ENCODE measurements around the gene LYAR. TPM values are rescaled to one million over a fixed set of nuclear protein-coding genes. Genes with fewer than 3 reads are reported as not detected.

The LYAR gene
- total RNA-seq, 1 donor from 2014 or later = 13.5 TPM

- Histone ChIP-seq H3K36me3 (ENCODE audit: insufficient read depth, low read length) (no peaks in the 10 kb centered on the region), H2AFZ (ENCODE audit: low read depth, low read length) (no peak overlapping the region), H3K9ac (ENCODE audit: low read length) (no peak overlapping the region), H3K27ac (ENCODE audit: low read depth, low read length) (no peak overlapping the region), H3K9me3 (ENCODE audit: insufficient read depth, low read depth, low read length) (no peaks in the 10 kb centered on the region), H3K4me2 (ENCODE audit: low read length) (no peak overlapping the region), H3K27me3 (ENCODE audit: insufficient read depth, low read length) (no peaks in the 10 kb centered on the region), H3K79me2 (ENCODE audit: insufficient read depth, low read length) (no peaks in the 10 kb centered on the region), H3K4me3 (ENCODE audit: insufficient read depth, low read depth, low read length) (no peak overlapping the region), H4K20me1 (ENCODE audit: insufficient read depth, low read length) (peaks cover 5% of the 10 kb centered on the region), H3K4me1 (ENCODE audit: insufficient read depth, low read length) (no peaks in the 10 kb centered on the region)
- Mint-ChIP-seq H3K9me3 (ENCODE audit: unreplicated experiment) (no peaks in the 10 kb centered on the region), H3K27ac (ENCODE audit: unreplicated experiment) (no peak overlapping the region), H3K36me3 (ENCODE audit: low read depth, unreplicated experiment) (peaks cover 2% of the 10 kb centered on the region), H3K4me3 (ENCODE audit: unreplicated experiment) (no peak overlapping the region), H3K27me3 (ENCODE audit: low read depth, unreplicated experiment) (no peaks in the 10 kb centered on the region), H3K4me1 (ENCODE audit: low read depth, unreplicated experiment) (peaks cover 7% of the 10 kb centered on the region)
- TF ChIP-seq CTCF (IDR thresholded peaks at IDR 0.05; ENCODE audit: insufficient read depth, low read depth, low read length) (no peak), EZH2 (IDR thresholded peaks at IDR 0.05; ENCODE audit: insufficient read depth, low read length) (no peak)
- DNase-seq (ENCODE audit: low read depth) (no peak), FAIRE-seq (no peak)
These were observed 39.5 kb upstream of the LYAR start for GRCh38 chr4:4329496-4329895.

GRCh38 chr4:4328840-4329239 is 38.9 kb upstream of the LYAR start:
- H3K27me3 Mint-ChIP-seq (ENCODE audit: low read depth, unreplicated experiment) = no peaks in the 10 kb centered on the region
- peaks cover 13% of the 10 kb centered on the region for H3K4me1 Mint-ChIP-seq (ENCODE audit: low read depth, unreplicated experiment)
- H3K36me3 Mint-ChIP-seq (ENCODE audit: low read depth, unreplicated experiment) = peaks cover 2% of the 10 kb centered on the region
- H3K4me3 ChIP-seq (ENCODE audit: insufficient read depth, low read depth, low read length) = no peak overlapping the region
- no peak overlapping the region for H3K4me3 Mint-ChIP-seq (ENCODE audit: unreplicated experiment)
- H2AFZ ChIP-seq (ENCODE audit: low read depth, low read length) = no peak overlapping the region
- no peak overlapping the region for H3K4me2 ChIP-seq (ENCODE audit: low read length)
- H3K79me2 ChIP-seq (ENCODE audit: insufficient read depth, low read length) = no peaks in the 10 kb centered on the region
- no peak for TF ChIP-seq CTCF (IDR thresholded peaks at IDR 0.05; ENCODE audit: insufficient read depth, low read depth, low read length)
- no peak for TF ChIP-seq EZH2 (IDR thresholded peaks at IDR 0.05; ENCODE audit: insufficient read depth, low read length)
- H3K4me1 ChIP-seq (ENCODE audit: insufficient read depth, low read length) = no peaks in the 10 kb centered on the region
- no peaks in the 10 kb centered on the region for H3K9me3 ChIP-seq (ENCODE audit: insufficient read depth, low read depth, low read length)
- H3K36me3 ChIP-seq (ENCODE audit: insufficient read depth, low read length) = no peaks in the 10 kb centered on the region
- no peaks in the 10 kb centered on the region for H3K9me3 Mint-ChIP-seq (ENCODE audit: unreplicated experiment)
- no peak for DNase-seq (ENCODE audit: low read depth)
- peaks cover 5% of the 10 kb centered on the region for H4K20me1 ChIP-seq (ENCODE audit: insufficient read depth, low read length)
- H3K27ac Mint-ChIP-seq (ENCODE audit: unreplicated experiment) = no peak overlapping the region
- FAIRE-seq = no peak
- no peak overlapping the region for H3K27ac ChIP-seq (ENCODE audit: low read depth, low read length)
- H3K9ac ChIP-seq (ENCODE audit: low read length) = no peak overlapping the region
- no peaks in the 10 kb centered on the region for H3K27me3 ChIP-seq (ENCODE audit: insufficient read depth, low read length)

- Mint-ChIP-seq H3K4me3 (ENCODE audit: unreplicated experiment) (no peak overlapping the region), H3K4me1 (ENCODE audit: low read depth, unreplicated experiment) (peaks cover 17% of the 10 kb centered on the region), H3K27ac (ENCODE audit: unreplicated experiment) (no peak overlapping the region), H3K27me3 (ENCODE audit: low read depth, unreplicated experiment) (no peaks in the 10 kb centered on the region), H3K9me3 (ENCODE audit: unreplicated experiment) (no peaks in the 10 kb centered on the region), H3K36me3 (ENCODE audit: low read depth, unreplicated experiment) (peaks cover 2% of the 10 kb centered on the region)
- Histone ChIP-seq H3K36me3 (ENCODE audit: insufficient read depth, low read length) (no peaks in the 10 kb centered on the region), H3K27me3 (ENCODE audit: insufficient read depth, low read length) (no peaks in the 10 kb centered on the region), H3K4me1 (ENCODE audit: insufficient read depth, low read length) (no peaks in the 10 kb centered on the region), H3K79me2 (ENCODE audit: insufficient read depth, low read length) (no peaks in the 10 kb centered on the region), H3K9ac (ENCODE audit: low read length) (no peak overlapping the region), H3K27ac (ENCODE audit: low read depth, low read length) (no peak overlapping the region), H3K4me2 (ENCODE audit: low read length) (no peak overlapping the region), H3K9me3 (ENCODE audit: insufficient read depth, low read depth, low read length) (no peaks in the 10 kb centered on the region), H3K4me3 (ENCODE audit: insufficient read depth, low read depth, low read length) (no peak overlapping the region), H4K20me1 (ENCODE audit: insufficient read depth, low read length) (no peaks in the 10 kb centered on the region), H2AFZ (ENCODE audit: low read depth, low read length) (no peak overlapping the region)
- no peak for DNase-seq (ENCODE audit: low read depth)
- FAIRE-seq = no peak
- TF ChIP-seq EZH2 (IDR thresholded peaks at IDR 0.05; ENCODE audit: insufficient read depth, low read length) (no peak), CTCF (IDR thresholded peaks at IDR 0.05; ENCODE audit: insufficient read depth, low read depth, low read length) (no peak)
These were observed 38.3 kb upstream of the LYAR start for GRCh38 chr4:4328206-4328605.

Data from astrocyte (in vitro differentiated cells and primary cell).